Measurements from ENCODE around the gene DCTN2.
"Not testable (repeated sequence)": the region's sequence is repeated elsewhere in the genome, so short reads cannot be mapped to it uniquely, and the experiment has no call there.

The DCTN2 gene

DNA sequence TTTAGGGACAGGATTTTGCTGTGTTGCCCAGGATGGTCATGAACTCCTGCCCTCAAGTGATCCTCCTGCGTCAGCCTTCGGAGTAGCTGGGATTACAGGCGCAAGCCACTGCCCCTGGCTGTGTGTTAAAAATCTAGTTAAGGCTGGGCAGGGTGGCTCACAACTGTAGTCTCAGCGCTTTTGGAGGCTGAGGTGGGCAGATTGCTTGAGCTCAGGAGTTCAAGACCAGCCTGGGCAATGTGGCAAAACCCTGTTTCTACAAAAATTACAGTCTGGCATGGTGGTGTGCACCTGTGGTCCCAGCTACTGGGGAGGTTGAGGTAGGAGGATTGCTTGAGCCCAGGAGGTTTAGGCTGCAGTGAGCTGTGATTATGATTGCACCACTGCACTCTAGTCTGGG is 35.8 kb downstream of the DCTN2 start:
- H3K4me3 ChIP-seq (ENCODE audit: control insufficient read depth, low read depth, low read length): no peak overlapping the region
- DNase-seq (ENCODE audit: low read depth): no peak
- TF ChIP-seq, protein P1, sequence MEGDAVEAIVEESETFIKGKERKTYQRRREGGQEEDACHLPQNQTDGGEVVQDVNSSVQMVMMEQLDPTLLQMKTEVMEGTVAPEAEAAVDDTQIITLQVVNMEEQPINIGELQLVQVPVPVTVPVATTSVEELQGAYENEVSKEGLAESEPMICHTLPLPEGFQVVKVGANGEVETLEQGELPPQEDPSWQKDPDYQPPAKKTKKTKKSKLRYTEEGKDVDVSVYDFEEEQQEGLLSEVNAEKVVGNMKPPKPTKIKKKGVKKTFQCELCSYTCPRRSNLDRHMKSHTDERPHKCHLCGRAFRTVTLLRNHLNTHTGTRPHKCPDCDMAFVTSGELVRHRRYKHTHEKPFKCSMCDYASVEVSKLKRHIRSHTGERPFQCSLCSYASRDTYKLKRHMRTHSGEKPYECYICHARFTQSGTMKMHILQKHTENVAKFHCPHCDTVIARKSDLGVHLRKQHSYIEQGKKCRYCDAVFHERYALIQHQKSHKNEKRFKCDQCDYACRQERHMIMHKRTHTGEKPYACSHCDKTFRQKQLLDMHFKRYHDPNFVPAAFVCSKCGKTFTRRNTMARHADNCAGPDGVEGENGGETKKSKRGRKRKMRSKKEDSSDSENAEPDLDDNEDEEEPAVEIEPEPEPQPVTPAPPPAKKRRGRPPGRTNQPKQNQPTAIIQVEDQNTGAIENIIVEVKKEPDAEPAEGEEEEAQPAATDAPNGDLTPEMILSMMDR (conservative IDR thresholded peaks at IDR 0.05; ENCODE audit: control insufficient read depth, insufficient read depth, low read depth, low read length): no peak

DNA sequence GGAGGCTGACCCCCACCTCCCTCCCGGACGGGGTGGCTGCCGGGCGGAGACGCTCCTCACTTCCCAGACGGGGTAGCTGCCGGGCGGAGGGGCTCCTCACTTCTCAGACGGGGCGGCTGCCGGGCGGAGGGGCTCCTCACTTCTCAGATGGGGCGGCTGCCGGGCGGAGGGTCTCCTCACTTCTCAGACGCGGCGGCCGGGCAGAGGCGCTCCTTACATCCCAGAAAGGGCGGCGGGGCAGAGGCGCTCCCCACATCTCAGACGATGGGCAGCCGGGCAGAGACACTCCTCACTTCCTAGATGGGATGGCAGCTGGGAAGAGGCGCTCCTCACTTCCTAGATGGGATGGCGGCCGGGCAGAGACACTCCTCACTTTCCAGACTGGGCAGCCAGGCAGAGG is 39.2 kb downstream of the DCTN2 start:
- not testable (repeated sequence) for H3K4me3 ChIP-seq (ENCODE audit: control insufficient read depth, low read depth, low read length); DNase-seq (ENCODE audit: low read depth)

DNA sequence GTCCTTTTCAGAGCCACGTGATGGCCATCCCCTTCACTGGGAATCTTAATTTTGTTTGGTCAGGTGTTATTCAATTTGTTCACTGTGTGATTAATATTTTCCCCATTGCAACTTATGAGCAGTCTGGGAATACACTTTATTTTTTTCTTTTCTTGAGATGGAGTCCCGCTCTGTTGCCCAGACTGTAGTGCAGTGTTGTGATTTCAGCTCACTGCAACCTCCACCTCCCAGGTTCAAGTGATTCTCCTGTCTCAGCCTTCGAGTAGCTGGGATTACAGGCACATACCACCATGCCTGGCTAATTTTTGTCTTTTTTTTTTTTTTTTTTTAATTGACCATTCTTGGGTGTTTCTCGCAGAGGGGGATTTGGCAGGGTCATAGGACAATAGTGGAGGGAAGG is 40.5 kb downstream of the DCTN2 start:
- not testable (repeated sequence) for H3K4me3 ChIP-seq (ENCODE audit: control insufficient read depth, low read depth, low read length); DNase-seq (ENCODE audit: low read depth)

DNA sequence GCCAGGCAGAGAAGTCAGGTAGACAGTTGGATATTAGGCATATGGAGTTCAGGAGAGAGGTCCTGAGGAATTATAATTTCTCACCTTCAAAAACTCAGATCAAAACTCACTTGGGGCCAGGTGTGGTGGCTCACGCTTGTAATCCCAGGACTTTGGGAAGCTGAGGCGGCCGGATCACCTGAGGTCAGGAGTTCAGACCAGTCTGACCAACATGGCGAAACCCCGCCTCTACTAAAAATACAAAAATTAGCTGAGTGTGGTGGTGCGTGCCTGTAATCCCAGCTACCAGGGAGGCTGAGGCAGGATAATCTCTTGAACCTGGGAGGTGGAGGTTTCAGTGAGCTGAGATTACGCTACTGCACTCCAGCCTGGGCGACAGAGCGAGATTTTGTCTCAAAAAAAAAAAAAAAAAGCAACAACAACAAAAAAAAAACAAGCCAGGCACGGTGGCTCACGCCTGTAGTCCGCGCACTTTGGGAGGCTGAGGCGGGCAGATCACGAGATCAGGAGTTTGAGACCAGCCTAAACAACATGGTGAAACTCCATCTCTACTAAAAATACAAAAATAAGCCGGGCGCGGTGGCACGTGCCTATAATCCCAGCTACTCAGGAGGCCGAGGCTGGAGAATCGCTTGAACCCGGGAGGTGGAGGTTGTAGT is 44.6 kb downstream of the DCTN2 start:
- DNase-seq (ENCODE audit: low read depth); H3K4me3 ChIP-seq (ENCODE audit: control insufficient read depth, low read depth, low read length): not testable (repeated sequence)

DNA sequence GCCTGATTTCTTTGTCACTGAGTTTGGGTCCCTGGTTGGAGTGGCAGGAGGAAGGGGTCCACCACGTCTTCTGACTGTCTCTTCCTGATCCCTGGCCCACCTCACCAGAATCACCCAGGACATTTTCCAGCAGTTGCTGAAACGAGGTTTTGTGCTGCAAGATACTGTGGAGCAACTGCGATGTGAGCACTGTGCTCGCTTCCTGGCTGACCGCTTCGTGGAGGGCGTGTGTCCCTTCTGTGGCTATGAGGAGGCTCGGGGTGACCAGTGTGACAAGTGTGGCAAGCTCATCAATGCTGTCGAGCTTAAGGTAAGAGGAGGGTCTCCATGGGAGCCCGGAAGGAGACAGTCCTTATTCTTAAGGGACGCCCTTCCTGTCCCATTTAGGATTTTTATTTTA is 46.8 kb downstream of the DCTN2 start:
- no peak overlapping the region for H3K4me3 ChIP-seq (ENCODE audit: control insufficient read depth, low read depth, low read length)
- no peak for DNase-seq (ENCODE audit: low read depth)
- TF ChIP-seq, protein P1 (conservative IDR thresholded peaks at IDR 0.05; ENCODE audit: control insufficient read depth, insufficient read depth, low read depth, low read length): no peak

DNA sequence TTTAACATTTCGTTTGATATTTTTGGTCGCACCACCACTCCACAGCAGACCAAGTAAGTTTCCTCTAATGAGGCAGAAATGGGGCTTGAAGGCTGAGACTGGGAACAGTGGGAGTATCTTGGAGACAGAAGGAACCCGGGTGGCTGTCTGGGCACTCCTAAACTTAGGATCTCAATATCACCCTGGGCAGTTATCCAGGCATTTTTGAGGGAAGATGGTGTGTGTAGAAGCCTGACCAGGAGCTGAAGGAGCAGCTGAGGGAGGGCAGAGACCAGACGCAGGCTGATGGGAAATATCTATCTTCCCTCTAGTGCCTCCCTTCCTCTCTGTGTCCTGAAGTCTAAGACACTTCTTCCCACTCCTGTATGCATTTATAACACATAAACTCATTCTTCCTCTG is 48.4 kb downstream of the DCTN2 start:
- DNase-seq (ENCODE audit: low read depth): no peak
- TF ChIP-seq, protein P1 (conservative IDR thresholded peaks at IDR 0.05; ENCODE audit: control insufficient read depth, insufficient read depth, low read depth, low read length): no peak
- no peak overlapping the region for H3K4me3 ChIP-seq (ENCODE audit: control insufficient read depth, low read depth, low read length)

DNA sequence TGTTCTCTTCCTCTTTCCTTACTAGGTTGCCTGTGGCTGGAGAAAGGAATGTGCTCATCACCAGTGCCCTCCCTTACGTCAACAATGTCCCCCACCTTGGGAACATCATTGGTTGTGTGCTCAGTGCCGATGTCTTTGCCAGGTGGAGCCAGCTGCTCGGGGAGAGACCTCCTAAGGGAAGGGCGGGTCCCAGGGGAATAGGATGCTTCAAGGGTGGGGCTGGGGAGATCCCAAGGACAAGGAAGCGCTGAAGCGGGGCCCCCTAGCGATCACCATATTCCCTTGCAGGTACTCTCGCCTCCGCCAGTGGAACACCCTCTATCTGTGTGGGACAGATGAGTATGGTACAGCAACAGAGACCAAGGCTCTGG is 48.9 kb downstream of the DCTN2 start:
- no peak overlapping the region for H3K4me3 ChIP-seq (ENCODE audit: control insufficient read depth, low read depth, low read length)
- TF ChIP-seq, protein P1 (conservative IDR thresholded peaks at IDR 0.05; ENCODE audit: control insufficient read depth, insufficient read depth, low read depth, low read length): no peak
- no peak for DNase-seq (ENCODE audit: low read depth)

DNA sequence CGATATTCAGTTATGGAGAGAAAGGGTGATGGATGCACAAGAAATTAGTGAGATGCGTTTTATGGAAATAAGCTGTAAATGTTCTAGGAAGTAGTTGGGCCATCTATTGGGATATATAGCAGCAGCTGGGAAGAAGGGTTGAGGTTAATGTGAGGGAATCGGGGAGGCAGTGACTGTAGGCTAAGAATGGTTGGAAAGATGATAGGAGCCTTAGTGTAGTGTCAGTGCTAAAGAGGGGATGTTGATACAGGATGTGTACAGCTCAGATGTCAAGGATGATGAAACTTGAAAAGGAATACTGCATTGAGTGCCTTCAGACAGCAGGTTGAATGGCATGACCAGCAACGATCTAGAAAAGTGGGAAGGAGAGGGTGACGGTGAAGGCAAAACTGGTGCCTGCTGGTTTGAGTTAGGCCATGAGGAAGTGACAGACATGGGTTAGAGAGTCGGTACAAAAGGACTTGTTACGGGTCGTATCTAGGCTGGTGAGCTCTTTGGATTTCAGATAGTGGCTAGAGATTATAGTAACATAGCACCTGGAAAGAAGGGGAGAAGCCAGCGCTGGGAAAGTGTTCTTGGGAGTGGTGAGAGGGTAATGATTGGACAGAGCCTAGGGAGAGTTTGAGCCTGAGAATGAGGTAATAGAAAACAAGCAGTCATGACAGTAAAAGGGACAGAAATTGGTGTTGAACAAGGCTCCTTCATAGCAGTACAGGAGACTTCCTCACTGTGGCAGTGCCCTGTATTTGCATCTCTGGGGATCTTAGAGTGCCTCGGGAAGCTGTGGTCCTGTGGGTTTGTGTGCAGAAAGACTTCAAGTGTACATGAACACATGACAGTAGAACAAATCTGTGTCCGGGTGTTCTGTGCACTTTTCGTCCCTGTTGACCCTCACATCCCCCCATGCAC is 49.5 kb downstream of the DCTN2 start:
- TF ChIP-seq, protein P1 (conservative IDR thresholded peaks at IDR 0.05; ENCODE audit: control insufficient read depth, insufficient read depth, low read depth, low read length): no peak
- no peak overlapping the region for H3K4me3 ChIP-seq (ENCODE audit: control insufficient read depth, low read depth, low read length)
- no peak for DNase-seq (ENCODE audit: low read depth)
